HG03439 (cell line): ENCODE measurements around the gene FKBP7.
A peak's percentile ranks its signal among the peaks of the same experiment; 100 is the strongest.
"Not testable (repeated sequence)": the region's sequence is repeated elsewhere in the genome, so short reads cannot be mapped to it uniquely, and the experiment has no call there.

Source experiments
- ATAC-seq: cut with Tn5 transposase; IDR thresholded peaks from one replicate; pipeline ENCODE4 v1.9.1; 2021; ENCODE audit warnings: mild to moderate bottlenecking, moderate library complexity; ENCODE audit not compliant: unreplicated experiment

Gene FKBP7

GRCh38 chr2:178478439-178479274 is at the start of gene FKBP7:
FKBP7 (minus strand) TSS chr2:178478600; CDS start chr2:178478499, 101 bp downstream.
- ATAC-seq = peak; percentile 43

DNA sequence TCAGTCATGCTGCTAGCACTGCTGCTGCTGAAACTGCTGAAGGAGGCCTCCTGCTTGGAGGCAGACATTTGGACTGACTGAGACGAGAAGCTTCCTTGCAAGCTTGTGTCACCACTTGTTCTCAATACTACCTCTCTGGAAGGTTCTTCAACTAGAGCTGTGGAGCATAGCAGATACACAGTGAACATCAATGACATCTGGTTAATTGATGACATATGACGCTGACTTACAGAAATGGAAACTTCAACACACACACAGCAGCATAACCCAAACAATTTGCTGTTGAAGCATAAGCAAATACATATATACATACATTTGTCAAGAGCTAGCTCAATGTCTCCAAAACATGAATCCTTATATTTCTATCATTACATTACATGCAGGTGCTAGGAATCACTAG is 49.2 kb upstream of the FKBP7 start:
- no peak for ATAC-seq

DNA sequence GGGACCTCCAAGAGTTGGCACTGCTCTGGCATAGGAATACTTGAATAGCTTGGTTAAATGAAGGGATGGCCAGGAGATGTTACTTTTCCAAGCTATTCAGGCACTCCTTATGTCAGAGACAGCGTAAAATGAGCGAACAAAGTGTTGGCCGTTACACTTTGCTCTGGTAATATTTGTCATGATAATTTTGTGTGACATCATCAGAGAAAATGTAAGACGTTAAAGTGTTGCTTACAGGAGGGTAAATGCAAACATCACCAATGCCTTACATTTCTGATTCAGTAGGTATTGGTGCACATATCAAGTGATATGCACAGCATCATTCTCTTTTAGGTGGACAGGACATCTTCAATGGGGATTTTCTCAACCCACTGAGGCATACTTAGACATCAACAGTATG is 47.9 kb upstream of the FKBP7 start:
- ATAC-seq = no peak

DNA sequence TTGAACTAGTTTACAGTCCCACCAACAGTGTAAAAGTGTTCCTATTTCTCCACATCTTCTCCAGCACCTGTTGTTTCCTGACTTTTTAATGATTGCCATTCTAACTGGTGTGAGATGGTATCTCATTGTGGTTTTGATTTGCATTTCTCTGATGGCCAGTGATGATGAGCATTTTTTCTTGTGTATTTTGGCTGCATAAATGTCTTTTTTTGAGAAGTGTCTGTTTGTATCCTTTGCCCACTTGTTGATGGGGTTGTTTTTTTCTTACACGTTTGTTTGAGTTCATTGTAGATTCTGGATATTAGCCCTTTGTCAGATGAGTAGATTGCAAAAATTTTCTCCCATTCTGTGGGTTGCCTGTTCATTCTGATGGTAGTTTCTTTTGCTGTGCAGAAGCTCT is 47.1 kb upstream of the FKBP7 start:
- ATAC-seq = not testable (repeated sequence)

- ATAC-seq = not testable (repeated sequence)
These were observed 46.6 kb upstream of the FKBP7 start for GRCh38 chr2:178525010-178525409.

DNA sequence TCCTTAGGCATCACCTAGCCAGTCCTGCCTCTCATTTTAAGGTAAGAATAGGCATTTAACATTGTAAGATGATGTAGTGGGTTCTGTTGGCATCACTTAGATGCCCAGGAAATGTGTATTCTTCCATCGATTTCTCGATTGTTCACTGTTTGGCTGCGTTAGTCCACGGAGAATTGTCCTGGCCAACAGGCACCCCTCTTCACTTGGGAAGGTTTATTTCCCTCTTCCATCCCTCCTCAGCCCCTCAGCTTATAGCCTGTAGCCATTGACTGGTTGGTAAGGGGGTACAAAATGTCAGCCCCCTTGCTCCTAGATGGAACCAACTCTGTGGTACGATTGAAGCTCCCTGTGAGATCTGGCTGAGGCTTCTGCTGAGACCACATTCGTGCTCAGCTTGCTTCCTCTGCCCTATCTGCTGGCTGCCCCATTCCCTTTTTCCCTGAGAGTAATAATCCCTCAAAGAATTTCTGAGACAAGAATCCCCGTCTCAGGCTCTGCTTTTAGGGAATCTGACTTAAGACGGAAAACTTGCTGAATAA is 45.3 kb upstream of the FKBP7 start:
- peak; percentile 3 for ATAC-seq

DNA sequence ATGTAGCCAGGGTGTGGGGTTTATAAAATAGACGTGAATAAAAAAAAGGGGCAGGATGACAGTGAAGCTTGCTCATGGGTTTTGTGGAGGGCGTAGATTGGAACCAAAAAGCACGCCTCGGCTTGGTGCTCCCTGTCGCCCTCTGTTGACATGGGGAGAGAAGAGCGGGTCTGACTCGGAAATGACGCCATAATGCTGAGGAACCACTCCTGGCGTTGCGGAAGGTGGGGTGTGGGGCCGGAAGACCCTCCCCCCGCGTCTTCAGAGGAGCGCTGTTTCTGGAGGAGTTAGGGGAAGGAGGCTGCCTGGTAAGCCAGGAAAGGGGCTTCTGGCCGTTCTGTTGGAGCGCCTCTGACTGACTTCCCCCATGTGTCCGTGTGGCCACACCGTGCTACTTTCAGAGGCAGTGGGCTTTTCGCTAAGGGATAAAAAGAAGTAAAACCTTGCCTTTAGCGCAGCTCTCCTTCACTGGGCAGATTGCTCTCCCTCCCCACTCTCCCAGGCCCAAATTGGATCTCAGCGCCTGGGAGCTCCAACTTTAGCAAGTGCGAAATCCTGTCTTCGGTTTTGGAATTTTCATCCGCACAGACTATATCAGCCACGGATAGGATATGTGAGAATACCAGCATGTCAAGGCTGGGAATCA is 44.7 kb upstream of the FKBP7 start:
- ATAC-seq = peak; percentile 83

GRCh38 chr2:178521304-178522150 is 43.1 kb upstream of the FKBP7 start:
- no peak for ATAC-seq

DNA sequence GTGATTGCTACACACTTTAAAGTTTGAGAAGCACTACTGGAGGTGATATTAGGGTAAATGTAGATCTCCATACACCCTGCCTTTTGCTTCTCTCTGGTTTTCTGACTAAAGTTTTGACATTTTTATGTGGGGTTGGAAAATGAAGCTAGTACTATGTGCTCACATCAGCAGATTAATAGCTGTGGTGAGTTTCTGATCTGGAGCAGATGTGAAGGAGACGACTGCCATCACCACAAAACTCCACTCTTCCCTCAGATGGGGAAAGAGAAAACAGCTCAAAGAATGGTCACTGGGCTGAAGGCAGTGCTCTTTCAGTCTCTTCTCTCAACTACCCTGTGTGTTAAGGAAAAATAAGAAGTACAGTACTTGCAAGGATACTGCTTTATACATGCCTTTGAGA is 39.1 kb upstream of the FKBP7 start:
- ATAC-seq = no peak

DNA sequence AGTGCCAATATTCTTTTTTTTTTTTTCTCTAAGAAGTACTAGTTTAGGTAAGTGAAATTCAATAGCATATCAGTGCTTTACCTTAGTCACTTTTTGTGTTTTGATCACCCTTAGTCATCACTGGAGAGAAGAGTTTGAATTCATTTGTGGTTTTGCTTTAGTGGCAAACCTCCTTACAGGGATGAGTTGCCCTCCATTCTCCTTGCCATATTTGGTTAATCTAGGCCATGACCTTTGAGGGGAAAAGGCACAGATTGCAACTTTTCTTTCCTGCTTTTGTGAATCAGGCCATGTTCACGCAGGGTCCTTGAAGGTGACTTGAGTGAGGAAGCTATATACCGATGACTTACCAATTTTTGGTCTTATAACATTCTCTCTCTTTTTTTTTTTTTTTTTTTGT is 36.3 kb upstream of the FKBP7 start:
- no peak for ATAC-seq

- ATAC-seq = no peak
These were observed 35.5 kb upstream of the FKBP7 start for GRCh38 chr2:178513876-178514275.

DNA sequence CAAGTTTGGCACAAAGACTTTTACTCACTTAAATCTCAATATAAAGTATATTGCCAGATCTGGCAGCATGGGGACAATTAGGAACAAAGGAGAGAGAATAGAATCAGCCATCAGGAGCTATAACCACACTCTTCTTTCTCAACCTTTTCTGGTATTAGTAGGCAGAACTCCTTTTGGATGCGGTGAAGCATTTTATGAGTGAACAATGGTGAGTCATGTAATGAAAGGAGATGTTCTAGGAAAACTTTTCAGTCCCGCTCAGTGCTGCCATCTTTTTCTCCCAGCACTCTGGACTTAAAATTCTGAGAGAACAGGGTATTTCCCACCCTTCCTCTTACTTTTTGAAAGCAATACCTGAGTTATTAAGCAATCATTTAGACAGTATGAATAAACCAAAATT is 34.1 kb upstream of the FKBP7 start:
- ATAC-seq = no peak

DNA sequence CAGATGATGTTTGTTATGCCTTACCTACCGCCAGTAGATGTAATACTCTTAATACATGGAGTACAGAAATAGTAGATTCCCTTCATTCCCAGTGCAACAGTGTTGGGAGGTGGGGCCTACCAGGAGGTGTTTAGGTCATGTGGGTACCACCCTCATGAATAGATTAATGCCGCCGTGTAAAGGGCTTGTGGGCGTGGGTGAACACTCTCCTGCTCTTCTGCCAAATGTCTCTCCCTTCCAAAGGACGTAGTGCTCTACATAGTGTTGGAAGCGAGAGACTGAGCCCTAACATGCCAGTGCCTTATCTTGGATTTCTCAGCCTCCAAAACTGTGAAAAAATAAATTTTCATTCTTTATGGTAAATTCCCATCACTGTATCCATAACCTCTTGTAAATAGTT is 32.0 kb upstream of the FKBP7 start:
- ATAC-seq = no peak

- no peak for ATAC-seq
These were observed 30.2 kb upstream of the FKBP7 start for GRCh38 chr2:178508646-178509045.

GRCh38 chr2:178506949-178507348 is 28.5 kb upstream of the FKBP7 start:
- no peak for ATAC-seq

DNA sequence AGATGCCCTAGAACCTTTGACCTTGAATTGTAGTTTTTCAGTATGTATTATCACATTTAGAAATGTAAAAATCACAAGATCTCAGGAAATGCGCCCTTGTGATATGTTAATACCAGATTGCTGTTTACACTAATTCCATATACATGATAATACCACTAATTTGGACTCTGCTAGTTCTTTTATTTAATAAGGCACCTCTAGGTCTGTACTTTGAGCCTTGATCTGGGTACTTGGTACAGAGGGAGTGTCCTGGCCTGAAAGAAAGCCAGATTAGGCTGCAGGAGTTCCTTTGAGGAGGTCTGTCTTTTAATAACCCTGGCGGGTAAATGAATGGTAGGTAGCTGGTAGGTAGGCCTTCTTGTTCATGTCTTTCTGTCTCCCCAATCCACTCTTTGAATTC is 28.1 kb upstream of the FKBP7 start:
- ATAC-seq = no peak

DNA sequence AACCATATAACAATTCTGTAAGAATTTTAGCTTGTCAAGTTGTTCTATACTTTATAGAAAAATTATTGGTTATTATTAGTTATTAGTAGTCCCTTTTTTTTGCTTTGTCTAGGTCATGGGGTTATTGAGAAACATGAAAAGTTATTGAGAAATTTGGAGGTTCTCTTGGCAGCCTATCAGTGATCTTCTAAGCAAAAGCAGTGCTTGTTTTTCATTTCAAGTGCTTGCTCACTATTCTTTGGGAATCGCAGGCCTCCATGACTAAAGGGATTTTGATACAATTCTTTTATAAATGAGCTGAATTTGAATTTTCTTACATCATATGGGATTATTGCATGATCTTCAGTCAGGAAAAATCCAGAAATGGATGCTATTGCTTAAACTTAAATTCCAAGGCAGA is 27.7 kb upstream of the FKBP7 start:
- no peak for ATAC-seq

DNA sequence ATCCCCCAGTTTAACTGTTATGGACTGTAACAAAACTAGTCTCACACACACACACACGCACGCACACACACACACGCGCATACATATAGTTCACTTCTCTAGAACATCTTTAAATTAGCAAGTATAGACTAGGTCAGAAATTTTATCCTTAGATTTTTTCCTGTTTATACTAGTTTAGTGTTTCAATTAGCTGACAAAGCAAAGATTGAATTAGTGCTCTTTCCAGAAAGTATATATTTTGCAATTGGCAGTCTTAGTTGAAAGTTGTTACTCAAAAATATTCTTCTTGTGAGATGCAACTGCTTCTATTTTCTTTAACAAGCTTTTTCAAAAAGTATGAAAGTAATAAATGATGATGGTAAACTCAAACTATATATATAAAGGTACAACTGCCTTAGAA is 24.4 kb upstream of the FKBP7 start:
- ATAC-seq = no peak

- ATAC-seq = no peak
These were observed 21.2 kb upstream of the FKBP7 start for GRCh38 chr2:178499640-178500039.

- no peak for ATAC-seq
These were observed 19.7 kb upstream of the FKBP7 start for GRCh38 chr2:178498137-178498536.

DNA sequence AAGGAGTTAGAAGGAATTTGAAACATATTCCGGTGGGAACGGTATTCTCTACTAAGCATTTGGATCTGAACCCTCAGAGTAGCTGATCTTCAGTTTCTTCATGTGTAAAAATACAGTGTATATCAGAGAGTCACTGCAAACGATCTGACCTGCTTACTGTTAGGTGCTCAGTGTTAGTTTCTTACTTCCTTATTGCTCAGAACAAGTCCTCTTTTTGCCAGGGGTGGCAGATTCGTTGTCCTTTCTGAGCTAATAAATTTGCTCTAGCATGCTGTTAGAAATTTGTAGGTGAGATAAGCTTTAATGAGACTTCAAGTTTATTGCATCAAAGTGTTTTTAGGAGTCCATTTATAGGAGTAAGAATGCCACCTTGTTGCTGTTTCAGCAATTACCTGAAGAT is 17.6 kb upstream of the FKBP7 start:
- no peak for ATAC-seq
